GM19023 (cell line): ENCODE measurements around the gene C16orf87.
A peak's percentile ranks its signal among the peaks of the same experiment; 100 is the strongest.

ENCODE experiments used
- ATAC-seq: cut with Tn5 transposase; IDR thresholded peaks from one replicate; pipeline ENCODE4 v1.9.1; 2021; ENCODE audit warnings: mild to moderate bottlenecking, moderate library complexity; ENCODE audit not compliant: unreplicated experiment

Gene C16orf87

GRCh38 chr16:46844771-46845170, 13.8 kb upstream of the C16orf87 start:
- no peak for ATAC-seq

GRCh38 chr16:46843898-46844642, 13.1 kb upstream of the C16orf87 start:
- ATAC-seq = no peak

- ATAC-seq = no peak
Observed at GRCh38 chr16:46842192-46842895, 11.4 kb upstream of the C16orf87 start.

- ATAC-seq = no peak
Observed at GRCh38 chr16:46839986-46840443, 9.0 kb upstream of the C16orf87 start.

- ATAC-seq = no peak
Observed at GRCh38 chr16:46836534-46837530, 5.9 kb upstream of the C16orf87 start.

GRCh38 chr16:46833460-46833800, 2.5 kb upstream of the C16orf87 start:
- ATAC-seq = no peak

GRCh38 chr16:46832757-46833459, 1.9 kb upstream of the C16orf87 start:
- ATAC-seq = no peak

GRCh38 chr16:46830417-46830901, 521 bp downstream of the C16orf87 start:
- peak; percentile 26 for ATAC-seq

GRCh38 chr16:46828943-46829342, 2.0 kb downstream of the C16orf87 start:
- no peak for ATAC-seq

GRCh38 chr16:46828292-46828691, 2.7 kb downstream of the C16orf87 start:
- no peak for ATAC-seq

GRCh38 chr16:46826631-46827030, 4.3 kb downstream of the C16orf87 start:
- no peak for ATAC-seq

GRCh38 chr16:46822270-46822669, 8.7 kb downstream of the C16orf87 start:
- peak; percentile 80 for ATAC-seq

GRCh38 chr16:46817961-46818360, 13.0 kb downstream of the C16orf87 start:
- ATAC-seq = no peak

GRCh38 chr16:46814790-46815189, 16.2 kb downstream of the C16orf87 start:
- ATAC-seq = no peak

- no peak for ATAC-seq
Observed at GRCh38 chr16:46813611-46814010, 17.4 kb downstream of the C16orf87 start.

GRCh38 chr16:46812781-46813540, 18.0 kb downstream of the C16orf87 start:
- no peak for ATAC-seq

GRCh38 chr16:46811682-46812081, 19.3 kb downstream of the C16orf87 start:
- ATAC-seq = no peak

GRCh38 chr16:46808997-46809396, 22.0 kb downstream of the C16orf87 start:
- peak; percentile 80 for ATAC-seq

- no peak for ATAC-seq
Observed at GRCh38 chr16:46807336-46807735, 23.6 kb downstream of the C16orf87 start.

GRCh38 chr16:46803373-46803772, 27.6 kb downstream of the C16orf87 start:
- ATAC-seq = no peak
